ENCODE results near the gene HEATR3. TPM values are rescaled to one million over a fixed set of nuclear protein-coding genes. Genes with fewer than 3 reads are reported as not detected.

Gene HEATR3
- total and polyA plus RNA-seq, 2 of the 13 experiments (the other 11 are each of a cell fraction or from before 2014, with no cell fraction given): 22.4 to 52.4 TPM

- TF ChIP-seq DMTF1 (CRISPR knock-in tag; IDR thresholded peaks at IDR 0.05): no peak
- TF ChIP-seq KLF16 (CRISPR knock-in tag; IDR thresholded peaks at IDR 0.05): 0 out of 4 replicates have a peak, but pooled peaks of 1 of the 2 experiments have one; percentile 24
- TF ChIP-seq SMAD1 (CRISPR knock-in tag; IDR thresholded peaks at IDR 0.05; ENCODE audit: borderline replicate concordance, low read depth): no peak
- peak; percentile 27; the same call in 1 of the 2 replicates for TF ChIP-seq ZBTB38 (CRISPR knock-in tag; IDR thresholded peaks at IDR 0.05)
- 0 out of 2 replicates have a peak, but pooled peaks have one; percentile 33 for TF ChIP-seq CSRNP1 (CRISPR knock-in tag; IDR thresholded peaks at IDR 0.05)
- TF ChIP-seq NPAS2 (CRISPR knock-in tag; IDR thresholded peaks at IDR 0.05; ENCODE audit: borderline replicate concordance): no peak
- TF ChIP-seq REL (CRISPR knock-in tag; conservative IDR thresholded peaks at IDR 0.05): no peak
- no peak for TF ChIP-seq ATAD3A (CRISPR knock-in tag; IDR thresholded peaks at IDR 0.05)
- no peak; the same call in 1 of the 2 replicates for TF ChIP-seq RXRA (CRISPR knock-in tag; IDR thresholded peaks at IDR 0.05)
- no peak for TF ChIP-seq ZHX1 (CRISPR knock-in tag; IDR thresholded peaks at IDR 0.05; ENCODE audit: low read depth)
- TF ChIP-seq AGO2 (optimal IDR thresholded peaks at IDR 0.05; ENCODE audit: low read depth, low read length): peak; percentile 90
- TF ChIP-seq PHF21A (CRISPR knock-in tag; IDR thresholded peaks at IDR 0.05): no peak
- TF ChIP-seq ZNF740 (CRISPR knock-in tag; IDR thresholded peaks at IDR 0.05): 0 out of 2 replicates have a peak, but pooled peaks have one; percentile 61
- TF ChIP-seq TCF7 (IDR thresholded peaks at IDR 0.05; ENCODE audit: low read depth): no peak
- no peak for TF ChIP-seq ZNF441 (CRISPR knock-in tag; IDR thresholded peaks at IDR 0.05; ENCODE audit: borderline replicate concordance)
- no peak; the same call in 1 of the 2 replicates for TF ChIP-seq RAD21 (CRISPR knock-in tag; IDR thresholded peaks at IDR 0.05)
- TF ChIP-seq ZNF776 (CRISPR knock-in tag; IDR thresholded peaks at IDR 0.05): peak; percentile 34; the same call in 1 of the 2 replicates
- peak; percentile 46 for TF ChIP-seq KDM2A (CRISPR knock-in tag; IDR thresholded peaks at IDR 0.05; ENCODE audit: borderline replicate concordance, low read depth)
- no peak for TF ChIP-seq MBNL3 (CRISPR knock-in tag; conservative IDR thresholded peaks at IDR 0.05)
- no peak for TF ChIP-seq STAT5B (CRISPR knock-in tag; IDR thresholded peaks at IDR 0.05)
- no peak for TF ChIP-seq ZNF550 (CRISPR knock-in tag; IDR thresholded peaks at IDR 0.05; ENCODE audit: borderline replicate concordance)
- TF ChIP-seq ZNF547 (CRISPR knock-in tag; IDR thresholded peaks at IDR 0.05): no peak
- no peak for TF ChIP-seq MZF1 (CRISPR knock-in tag; IDR thresholded peaks at IDR 0.05; ENCODE audit: borderline replicate concordance)
Observed at GRCh38 chr16:50153596-50154419, 88.0 kb downstream of the HEATR3 start (continued).

Measured in HepG2 (cell line).